ENCODE data around the gene ASB6. TPM values are rescaled to one million over a fixed set of nuclear protein-coding genes. Genes with fewer than 3 reads are reported as not detected.

Gene ASB6
- total RNA-seq, 6 experiments from 2014 or later: 4.5 to 9.5 (median 5.4) TPM

GRCh38 chr9:129675620-129676019 lies 33.7 kb upstream of the ASB6 start:
- 81% methylated on average over 18 of the region's 27 CpGs for WGBS (ENCODE audit: insufficient coverage, low coverage, low lambda C conversion rate, missing lambda C conversion rate)
- ATAC-seq (no peak), DNase-seq (no peak)
- Histone ChIP-seq H3K9me3 (no peaks in the 10 kb centered on the region), H3K27ac (no peak overlapping the region), H3K4me3 (no peak overlapping the region), H3K4me1 (no peaks in the 10 kb centered on the region), H3K27me3 (no peaks in the 10 kb centered on the region), H3K36me3 (no peaks in the 10 kb centered on the region)
- TF ChIP-seq CTCF (IDR thresholded peaks at IDR 0.05) (no peak), POLR2A (IDR thresholded peaks at IDR 0.05) (no peak)
- intact Hi-C loops (cut with DNase I): no loop called here

- H3K4me1 ChIP-seq: no peaks in the 10 kb centered on the region
- H3K27ac ChIP-seq: no peak overlapping the region
- H3K4me3 ChIP-seq: no peak overlapping the region
- no peaks in the 10 kb centered on the region for H3K36me3 ChIP-seq
- TF ChIP-seq POLR2A (IDR thresholded peaks at IDR 0.05): no peak
- no peak for TF ChIP-seq CTCF (IDR thresholded peaks at IDR 0.05)
- H3K27me3 ChIP-seq: no peaks in the 10 kb centered on the region
- 48% methylated on average over 5 of the region's 7 CpGs for WGBS (ENCODE audit: insufficient coverage, low coverage, low lambda C conversion rate, missing lambda C conversion rate)
- ATAC-seq (no peak), DNase-seq (no peak)
- intact Hi-C loops (cut with DNase I): no loop called here
- H3K9me3 ChIP-seq: no peaks in the 10 kb centered on the region
Measured at GRCh38 chr9:129674229-129674628, 32.3 kb upstream of the ASB6 start.

- Histone ChIP-seq H3K27me3 (no peaks in the 10 kb centered on the region), H3K36me3 (no peaks in the 10 kb centered on the region), H3K27ac (no peak overlapping the region), H3K4me3 (no peak overlapping the region), H3K4me1 (no peaks in the 10 kb centered on the region), H3K9me3 (no peaks in the 10 kb centered on the region)
- 0% methylated on average over 2 of the region's 12 CpGs for WGBS (ENCODE audit: insufficient coverage, low coverage, low lambda C conversion rate, missing lambda C conversion rate)
- no peak for TF ChIP-seq CTCF (IDR thresholded peaks at IDR 0.05)
- TF ChIP-seq POLR2A (IDR thresholded peaks at IDR 0.05): no peak
- DNase-seq: no peak
- ATAC-seq: no peak
- intact Hi-C loops (cut with DNase I): no loop called here
Measured at GRCh38 chr9:129673602-129674001, 31.7 kb upstream of the ASB6 start.

GRCh38 chr9:129672702-129673101 lies 30.8 kb upstream of the ASB6 start:
- no peaks in the 10 kb centered on the region for H3K9me3 ChIP-seq
- ATAC-seq (no peak), DNase-seq (no peak)
- no peaks in the 10 kb centered on the region for H3K4me1 ChIP-seq
- no peak for TF ChIP-seq CTCF (IDR thresholded peaks at IDR 0.05)
- no peak for TF ChIP-seq POLR2A (IDR thresholded peaks at IDR 0.05)
- 63% methylated on average over 6 of the region's 8 CpGs for WGBS (ENCODE audit: insufficient coverage, low coverage, low lambda C conversion rate, missing lambda C conversion rate)
- H3K4me3 ChIP-seq: no peak overlapping the region
- intact Hi-C loops (cut with DNase I): no loop called here
- no peak overlapping the region for H3K27ac ChIP-seq
- H3K27me3 ChIP-seq: no peaks in the 10 kb centered on the region
- no peaks in the 10 kb centered on the region for H3K36me3 ChIP-seq

GRCh38 chr9:129671519-129671918 lies 29.6 kb upstream of the ASB6 start:
- DNase-seq (no peak), ATAC-seq (no peak)
- Histone ChIP-seq H3K4me1 (no peaks in the 10 kb centered on the region), H3K9me3 (no peaks in the 10 kb centered on the region), H3K4me3 (no peak overlapping the region), H3K27ac (no peak overlapping the region), H3K27me3 (peaks cover 0 to 6% of the 10 kb centered on the region in 2 donors), H3K36me3 (no peaks in the 10 kb centered on the region)
- TF ChIP-seq POLR2A (IDR thresholded peaks at IDR 0.05) (no peak), CTCF (IDR thresholded peaks at IDR 0.05) (no peak)
- 85% methylated on average over 4 of the region's 7 CpGs for WGBS (ENCODE audit: insufficient coverage, low coverage, low lambda C conversion rate, missing lambda C conversion rate)
- intact Hi-C loops (cut with DNase I): no loop called here

Measured in right lobe of liver (tissue), 6 donors.